ENCODE data around the gene FBXL3. TPM values are rescaled to one million over a fixed set of nuclear protein-coding genes. Genes with fewer than 3 reads are reported as not detected.

FBXL3 gene
- total RNA-seq, 1 donor from 2014 or later: 59.4 TPM

- no peak for DNase-seq (ENCODE audit: extremely low spot score in 2 of 2)
- H3K9me3 ChIP-seq: no peaks in the 10 kb centered on the region
- peaks cover 22% of the 10 kb centered on the region for H3K4me1 ChIP-seq
- intact Hi-C loops (cut with DNase I): no loop called here
- no peaks in the 10 kb centered on the region for H3K36me3 ChIP-seq
- no peak overlapping the region for H3K27ac ChIP-seq
- peak; percentile 57 to 91 (median 88) for TF ChIP-seq CTCF (IDR thresholded peaks at IDR 0.05)
- no peak for TF ChIP-seq POLR2A (IDR thresholded peaks at IDR 0.05)
- H3K4me3 ChIP-seq: no peak overlapping the region
- H3K27me3 ChIP-seq: no peaks in the 10 kb centered on the region
Observed at GRCh38 chr13:76980075-76980718, 46.8 kb downstream of the FBXL3 start.

GRCh38 chr13:76976929-76977328, 50.0 kb downstream of the FBXL3 start:
- Histone ChIP-seq H3K27ac (no peak overlapping the region), H3K36me3 (no peaks in the 10 kb centered on the region), H3K4me1 (peaks cover 22% of the 10 kb centered on the region), H3K4me3 (no peak overlapping the region), H3K9me3 (no peaks in the 10 kb centered on the region), H3K27me3 (no peaks in the 10 kb centered on the region)
- no peak for TF ChIP-seq CTCF (IDR thresholded peaks at IDR 0.05)
- DNase-seq (ENCODE audit: extremely low spot score in 2 of 2): no peak
- intact Hi-C loops (cut with DNase I): no loop called here

GRCh38 chr13:76976490-76976889, 50.5 kb downstream of the FBXL3 start:
- no peak for TF ChIP-seq POLR2A (IDR thresholded peaks at IDR 0.05)
- TF ChIP-seq CTCF (IDR thresholded peaks at IDR 0.05): no peak
- Histone ChIP-seq H3K27ac (no peak overlapping the region), H3K36me3 (no peaks in the 10 kb centered on the region), H3K9me3 (no peaks in the 10 kb centered on the region), H3K4me3 (no peak overlapping the region), H3K27me3 (no peaks in the 10 kb centered on the region), H3K4me1 (peaks cover 22% of the 10 kb centered on the region)
- intact Hi-C loops (cut with DNase I): no loop called here
- no peak for DNase-seq (ENCODE audit: extremely low spot score in 2 of 2)

GRCh38 chr13:76975863-76976262, 51.1 kb downstream of the FBXL3 start:
- Histone ChIP-seq H3K27ac (no peak overlapping the region), H3K9me3 (no peaks in the 10 kb centered on the region), H3K4me3 (no peak overlapping the region), H3K36me3 (no peaks in the 10 kb centered on the region), H3K27me3 (no peaks in the 10 kb centered on the region), H3K4me1 (peaks cover 22% of the 10 kb centered on the region)
- no peak for DNase-seq (ENCODE audit: extremely low spot score in 2 of 2)
- intact Hi-C loops (cut with DNase I): no loop called here
- TF ChIP-seq CTCF (IDR thresholded peaks at IDR 0.05) (no peak), POLR2AphosphoS5 (IDR thresholded peaks at IDR 0.05; ENCODE audit: insufficient read depth in 1 of 2, low read depth in 1 of 2) (no peak)

GRCh38 chr13:76974618-76974975, 52.4 kb downstream of the FBXL3 start:
- no peak overlapping the region for H3K4me3 ChIP-seq
- H3K36me3 ChIP-seq: no peaks in the 10 kb centered on the region
- intact Hi-C loops (cut with DNase I): no loop called here
- DNase-seq (ENCODE audit: extremely low spot score in 2 of 2): no peak
- H3K27ac ChIP-seq: no peak overlapping the region
- H3K27me3 ChIP-seq: no peaks in the 10 kb centered on the region
- no peaks in the 10 kb centered on the region for H3K9me3 ChIP-seq
- H3K4me1 ChIP-seq: peaks cover 13% of the 10 kb centered on the region
- TF ChIP-seq POLR2A (IDR thresholded peaks at IDR 0.05) (no peak), POLR2AphosphoS5 (IDR thresholded peaks at IDR 0.05; ENCODE audit: insufficient read depth in 1 of 2, low read depth in 1 of 2) (no peak), CTCF (IDR thresholded peaks at IDR 0.05) (no peak)
